Stimulated activated CD4-positive, alpha-beta T cell treated with anti-CD3 and anti-CD28 coated beads, TNF-alpha, amount 100 ng/mL, for 48 hours (primary cell): ENCODE results near the gene GAREM2.
A peak's percentile ranks its signal among the peaks of the same experiment; 100 is the strongest.

Experiments
- DNase-seq, 3 donors: peaks; one replicate each; pipeline ENCODE4 v3.0.0-alpha.2; 2020; ENCODE audit warnings: low read depth in 3 of 3

GAREM2 gene

GRCh38 chr2:26169681-26170414, 3.0 kb upstream of the GAREM2 start:
- no peak for DNase-seq

- DNase-seq = no peak
Measured at GRCh38 chr2:26170795-26171194, 2.1 kb upstream of the GAREM2 start.

- no peak for DNase-seq
Measured at GRCh38 chr2:26172189-26172870, 558 bp upstream of the GAREM2 start.

GRCh38 chr2:26173776-26174482, 1.0 kb downstream of the GAREM2 start:
- no peak for DNase-seq

GRCh38 chr2:26174691-26175465, 2.0 kb downstream of the GAREM2 start:
- DNase-seq = no peak

- no peak for DNase-seq
Measured at GRCh38 chr2:26175466-26176278, 2.8 kb downstream of the GAREM2 start.

GRCh38 chr2:26176279-26176615, 3.4 kb downstream of the GAREM2 start:
- DNase-seq = no peak

- DNase-seq = no peak
Measured at GRCh38 chr2:26177122-26177521, 4.2 kb downstream of the GAREM2 start.

GRCh38 chr2:26178246-26178645, 5.4 kb downstream of the GAREM2 start:
- DNase-seq = no peak

- no peak for DNase-seq
Measured at GRCh38 chr2:26178746-26179436, 6.0 kb downstream of the GAREM2 start.

- no peak for DNase-seq
Measured at GRCh38 chr2:26179446-26179913, 6.6 kb downstream of the GAREM2 start.

- DNase-seq = no peak
Measured at GRCh38 chr2:26182441-26182840, 9.6 kb downstream of the GAREM2 start.

GRCh38 chr2:26182887-26183630, 10.2 kb downstream of the GAREM2 start:
- no peak for DNase-seq

GRCh38 chr2:26184121-26184520, 11.2 kb downstream of the GAREM2 start:
- DNase-seq = no peak

- DNase-seq = peak; percentile 60 to 77 (median 73)
Measured at GRCh38 chr2:26184555-26185303, 11.8 kb downstream of the GAREM2 start.

GRCh38 chr2:26185304-26185928, 12.5 kb downstream of the GAREM2 start:
- no peak for DNase-seq

GRCh38 chr2:26185954-26186770, 13.3 kb downstream of the GAREM2 start:
- DNase-seq = no peak

GRCh38 chr2:26187114-26187513, 14.2 kb downstream of the GAREM2 start:
- DNase-seq = no peak
